Sigmoid colon (tissue), 7 donors: ENCODE data around the gene ZYG11B. TPM values are rescaled to one million over a fixed set of nuclear protein-coding genes. Genes with fewer than 3 reads are reported as not detected.
"Not testable (repeated sequence)": the region's sequence is repeated elsewhere in the genome, so short reads cannot be mapped to it uniquely, and the experiment has no call there.

Experiments
- DNase-seq: peaks from one replicate; pipeline ENCODE4 v3.0.0-alpha.2; 2019
- H3K27ac ChIP-seq, 4 donors: fragments of 200-600 bp; sonication (generic); one replicate each; pipeline ENCODE4 v1.5.1; 2016 to 2019; ENCODE audit warnings: mild to moderate bottlenecking in 1 of 4
- H3K27me3 ChIP-seq, 3 donors: fragments of 200-600 bp; sonication (generic); one replicate each; pipeline ENCODE4 v1.5.1; 2019; ENCODE audit warnings: mild to moderate bottlenecking in 1 of 3
- H3K36me3 ChIP-seq, 4 donors: fragments of 200-600 bp; sonication (generic); one replicate each; pipeline ENCODE4 v1.5.1; 2016 to 2019
- H3K4me1 ChIP-seq, 4 donors: fragments of 200-600 bp; sonication (generic); one replicate each; pipeline ENCODE4 v1.5.1; 2017 to 2019
- H3K4me3 ChIP-seq, 4 donors: fragments of 200-600 bp; sonication (generic); one replicate each; pipeline ENCODE4 v1.5.1; 2017 to 2019; ENCODE audit warnings: mild to moderate bottlenecking in 2 of 4, moderate library complexity in 1 of 4
- H3K9me3 ChIP-seq, 4 donors: fragments of 200-600 bp in 3 of 4; sonication (generic) in 3 of 4; one replicate each; pipeline versions ENCODE4 v1.5.1 to v1.6.1; 2013 to 2019
- EP300 ChIP-seq, 4 donors: sonication (generic); formaldehyde crosslinking; IDR thresholded peaks; one replicate each; pipeline ENCODE4 v1.6.1; 2017; ENCODE audit warnings: antibody characterized with exemption in 4 of 4
- POLR2A ChIP-seq, 2 donors: fragments of 450-650 bp; IDR thresholded peaks; one replicate each; pipeline ENCODE4 v1.6.1; 2016; ENCODE audit warnings: antibody characterized with exemption in 2 of 2, mild to moderate bottlenecking in 2 of 2, moderate library complexity in 2 of 2
- POLR2AphosphoS5 ChIP-seq, 4 donors: sonication (generic); formaldehyde crosslinking; IDR thresholded peaks; one replicate each; pipeline ENCODE4 v1.6.1; 2017; ENCODE audit warnings: antibody characterized with exemption in 4 of 4
- WGBS, 2 donors: extraction: QIAGEN DNeasy Blood & Tissue Kit; methylation state at CpG; one replicate each; pipeline ENCODE4 v1.1.7; 2013; 5-methylcytosine and 5-hydroxymethylcytosine counted together
- intact Hi-C: fragments of 100-400 bp; cut with DNase I; formaldehyde crosslinking; loops from one replicate; pipeline ENCODE4 v1.15.1; 2023
- polyA plus RNA-seq, 3 donors: library from polyadenylated mRNA; stranded (reverse); fragments of 200-250 nt; gene quantifications; one replicate each; pipeline ENCODE4 v1.2.3, GENCODE V29; 2013
- total RNA-seq, 4 donors: library from RNA; depleted of rRNA; stranded (reverse); fragments of >200 nt; gene quantifications; one replicate each; pipeline ENCODE4 v1.1.0, GENCODE V29; 2016
- TF ChIP-seq, protein P1 (sequence below), 4 experiments: fragments of 450-650 bp in 3 of 4; fragments of 200-600 bp in 1 of 4; IDR thresholded peaks; one replicate each; pipeline ENCODE4 v1.5.1; 2016 to 2019; ENCODE audit warnings: antibody characterized with exemption in 4 of 4, mild to moderate bottlenecking in 3 of 4, moderate library complexity in 2 of 4
- donor health status: healthy with polysubstance abuse.
- donor health status: Bipolar disorder and iron deficiency.
- donor health status: healthy.

Gene ZYG11B
- total and polyA plus RNA-seq, 7 donors, result 4.2 to 78.1 (median 55.0) TPM

DNA sequence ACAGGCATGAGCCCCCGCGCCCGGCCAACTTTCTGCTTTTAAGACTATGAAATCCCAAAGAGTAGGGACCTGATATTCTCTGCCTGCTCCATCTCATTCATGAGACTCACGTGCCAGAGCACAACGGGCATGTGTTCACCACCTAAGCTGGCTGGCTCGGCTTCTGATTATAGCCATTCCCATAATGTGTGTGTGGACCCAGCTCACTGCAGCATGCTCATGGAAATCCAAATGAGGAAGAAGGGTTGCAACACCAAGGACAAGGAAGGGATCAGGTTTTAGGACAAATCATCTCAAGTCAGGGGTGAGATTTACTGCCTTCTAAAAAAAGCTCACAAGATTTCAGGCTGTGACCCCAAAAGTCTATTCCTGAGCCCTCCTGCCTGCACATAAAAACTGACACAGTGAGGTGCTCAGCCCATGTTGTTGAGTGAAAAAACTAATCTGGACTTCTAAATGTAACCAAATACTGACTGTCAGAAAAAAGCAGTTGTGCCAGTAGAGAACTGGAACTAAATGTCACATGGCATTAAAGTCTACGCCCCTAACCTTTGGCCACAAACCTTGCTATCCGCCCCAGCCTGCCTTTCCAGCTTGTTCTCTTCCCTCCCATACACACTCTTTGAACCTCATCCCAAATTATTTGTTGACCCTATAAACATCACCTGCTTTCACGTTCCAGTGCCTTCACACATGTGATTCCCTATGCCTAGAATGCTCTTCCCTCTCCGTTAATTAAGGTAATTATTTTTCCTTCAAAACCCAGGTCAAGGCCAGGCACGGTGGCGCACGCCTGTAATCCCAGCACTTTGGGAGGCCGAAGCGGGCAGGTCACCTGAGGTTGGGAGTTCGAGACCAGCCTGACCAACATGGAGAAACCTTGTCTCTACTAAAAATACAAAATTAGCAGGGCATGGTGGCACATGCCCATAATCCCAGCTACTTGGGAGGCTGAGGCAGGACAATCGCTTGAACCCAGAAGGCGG, 19.0 kb upstream of the ZYG11B start:
- Histone ChIP-seq H3K27ac (peak overlapping the region; percentile 1 to 76 (median 72)), H3K27me3 (no peaks in the 10 kb centered on the region), H3K36me3 (no peaks in the 10 kb centered on the region), H3K4me3 (no peak overlapping the region), H3K4me1 (peaks cover 0 to 51% (median 44%) of the 10 kb centered on the region in 4 donors), H3K9me3 (no peaks in the 10 kb centered on the region)
- 77 to 88% methylated on average over 18 of the region's 18 CpGs for WGBS, 2 donors
- TF ChIP-seq POLR2A (IDR thresholded peaks at IDR 0.05) (no peak), POLR2AphosphoS5 (IDR thresholded peaks at IDR 0.05) (no peak), EP300 (IDR thresholded peaks at IDR 0.05) (no peak)
- TF ChIP-seq, protein P1, sequence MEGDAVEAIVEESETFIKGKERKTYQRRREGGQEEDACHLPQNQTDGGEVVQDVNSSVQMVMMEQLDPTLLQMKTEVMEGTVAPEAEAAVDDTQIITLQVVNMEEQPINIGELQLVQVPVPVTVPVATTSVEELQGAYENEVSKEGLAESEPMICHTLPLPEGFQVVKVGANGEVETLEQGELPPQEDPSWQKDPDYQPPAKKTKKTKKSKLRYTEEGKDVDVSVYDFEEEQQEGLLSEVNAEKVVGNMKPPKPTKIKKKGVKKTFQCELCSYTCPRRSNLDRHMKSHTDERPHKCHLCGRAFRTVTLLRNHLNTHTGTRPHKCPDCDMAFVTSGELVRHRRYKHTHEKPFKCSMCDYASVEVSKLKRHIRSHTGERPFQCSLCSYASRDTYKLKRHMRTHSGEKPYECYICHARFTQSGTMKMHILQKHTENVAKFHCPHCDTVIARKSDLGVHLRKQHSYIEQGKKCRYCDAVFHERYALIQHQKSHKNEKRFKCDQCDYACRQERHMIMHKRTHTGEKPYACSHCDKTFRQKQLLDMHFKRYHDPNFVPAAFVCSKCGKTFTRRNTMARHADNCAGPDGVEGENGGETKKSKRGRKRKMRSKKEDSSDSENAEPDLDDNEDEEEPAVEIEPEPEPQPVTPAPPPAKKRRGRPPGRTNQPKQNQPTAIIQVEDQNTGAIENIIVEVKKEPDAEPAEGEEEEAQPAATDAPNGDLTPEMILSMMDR (IDR thresholded peaks at IDR 0.05), result no peak
- intact Hi-C loops, result loop anchor here (10.0 kb wide), 1 partner anchor 488 kb away; the partner anchor contains the start of gene CPT2
- no peak for DNase-seq

DNA sequence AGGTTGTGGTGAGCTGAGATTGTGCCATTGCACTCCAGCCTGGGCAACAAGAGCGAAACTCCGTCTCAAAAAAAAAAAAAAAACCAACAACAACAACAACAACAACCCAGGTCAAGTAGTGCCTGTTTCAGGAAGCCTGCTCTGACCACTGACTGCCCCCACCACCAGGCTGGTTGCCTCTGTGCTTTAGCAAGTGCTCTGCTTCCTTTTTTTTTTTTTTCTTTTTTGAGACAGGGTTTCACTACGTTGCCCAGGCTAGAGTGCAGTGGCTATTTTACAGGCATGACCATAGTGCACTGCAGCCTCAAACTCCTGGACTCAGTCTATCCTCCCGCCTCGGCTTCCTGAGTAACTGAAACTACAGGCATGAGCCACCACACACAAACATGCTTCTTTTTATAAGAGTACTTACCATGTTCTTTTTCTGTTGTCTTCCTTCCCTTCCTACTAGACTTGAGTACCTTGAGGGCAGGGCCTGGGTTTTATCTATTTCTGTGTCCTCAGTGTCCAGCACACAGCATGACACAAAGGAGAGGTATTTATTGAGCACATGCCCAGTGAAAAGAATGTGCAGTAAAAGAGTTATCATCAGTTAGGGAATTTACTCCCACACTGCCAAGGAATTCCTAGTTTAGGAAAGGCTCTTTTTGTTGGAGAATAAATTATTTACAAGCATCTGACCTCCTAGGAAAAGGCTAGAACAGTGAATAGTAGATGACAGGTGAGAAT, 18.2 kb upstream of the ZYG11B start:
- H3K27ac ChIP-seq, result peak overlapping the region; percentile 57 to 76 (median 72)
- 85 to 88% methylated on average over 5 of the region's 5 CpGs for WGBS, 2 donors
- no peaks in the 10 kb centered on the region for H3K9me3 ChIP-seq
- DNase-seq, result no peak
- H3K27me3 ChIP-seq, result no peaks in the 10 kb centered on the region
- H3K4me1 ChIP-seq, result peaks cover 0 to 51% (median 44%) of the 10 kb centered on the region in 4 donors
- H3K4me3 ChIP-seq, result no peak overlapping the region
- TF ChIP-seq POLR2A (IDR thresholded peaks at IDR 0.05), result no peak
- TF ChIP-seq EP300 (IDR thresholded peaks at IDR 0.05), result peak in 1 of 4 donors; percentile 9
- TF ChIP-seq, protein P1 (IDR thresholded peaks at IDR 0.05), result no peak
- peak in 2 of 4 donors; percentile 27 to 59 for TF ChIP-seq POLR2AphosphoS5 (IDR thresholded peaks at IDR 0.05)
- intact Hi-C loops, result loop anchor here (10.0 kb wide), 1 partner anchor 487 kb away; the partner anchor contains the start of gene CPT2
- H3K36me3 ChIP-seq, result no peaks in the 10 kb centered on the region

DNA sequence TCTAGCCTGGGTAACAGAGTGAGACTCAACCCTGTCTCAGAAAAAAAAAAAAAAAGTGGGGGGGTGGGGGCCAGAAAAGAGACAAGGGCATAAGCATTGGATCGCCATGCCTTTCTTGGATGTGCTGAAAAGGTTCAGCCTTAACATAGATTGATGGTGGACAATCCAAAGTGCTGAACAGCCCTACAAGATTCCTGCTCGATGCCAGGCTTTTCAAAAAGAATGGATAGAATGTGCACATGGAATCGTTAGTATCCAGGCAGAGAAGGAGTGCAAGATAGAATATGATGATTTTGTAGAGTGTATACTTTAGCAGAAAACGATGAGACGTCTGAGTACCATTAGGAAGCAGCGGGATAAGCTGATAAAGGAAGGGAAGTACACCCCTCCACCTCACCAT, 17.2 kb upstream of the ZYG11B start:
- peak overlapping the region; percentile 57 to 76 (median 72) for H3K27ac ChIP-seq
- intact Hi-C loops, result loop anchor here (10.0 kb wide), 1 partner anchor 486 kb away; the partner anchor contains the start of gene CPT2
- DNase-seq, result no peak

DNA sequence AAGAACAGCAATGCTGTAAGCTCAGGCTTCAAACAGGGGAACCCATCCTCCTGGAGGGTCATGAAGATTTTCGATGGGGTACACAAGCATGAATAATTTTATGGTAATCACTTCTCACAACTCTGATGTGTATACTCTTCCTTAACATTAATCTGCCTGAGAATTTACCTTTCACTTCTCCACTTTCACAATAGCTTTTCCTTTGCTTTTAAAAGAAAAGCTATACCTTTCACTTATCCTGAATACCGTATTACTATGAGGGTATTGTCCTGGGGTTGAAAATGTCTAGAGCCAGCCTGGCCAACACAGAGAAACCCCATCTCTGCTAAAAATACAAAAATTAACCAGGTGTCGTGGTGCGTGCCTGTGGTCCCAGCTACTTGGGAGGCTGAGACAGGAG, 12.7 kb upstream of the ZYG11B start:
- Histone ChIP-seq H3K27ac (no peak overlapping the region), H3K9me3 (no peaks in the 10 kb centered on the region), H3K4me3 (no peak overlapping the region), H3K27me3 (no peaks in the 10 kb centered on the region), H3K36me3 (no peaks in the 10 kb centered on the region), H3K4me1 (peaks cover 0 to 25% (median 24%) of the 10 kb centered on the region in 4 donors)
- DNase-seq, result no peak
- intact Hi-C loops, result no loop called here
- TF ChIP-seq, protein P1 (IDR thresholded peaks at IDR 0.05), result no peak
- TF ChIP-seq POLR2AphosphoS5 (IDR thresholded peaks at IDR 0.05), result no peak
- TF ChIP-seq POLR2A (IDR thresholded peaks at IDR 0.05), result no peak
- TF ChIP-seq EP300 (IDR thresholded peaks at IDR 0.05), result no peak
- 90 to 93% methylated on average over 4 of the region's 4 CpGs for WGBS, 2 donors

More for the DNA sequence above, 17.2 kb upstream of the ZYG11B start:
- Histone ChIP-seq H3K4me1 (peaks cover 0 to 42% (median 37%) of the 10 kb centered on the region in 4 donors), H3K9me3 (no peaks in the 10 kb centered on the region), H3K4me3 (no peak overlapping the region), H3K36me3 (no peaks in the 10 kb centered on the region), H3K27me3 (no peaks in the 10 kb centered on the region)
- WGBS, 2 donors, result 73 to 83% methylated on average over 6 of the region's 6 CpGs
- TF ChIP-seq POLR2A (IDR thresholded peaks at IDR 0.05), result no peak
- TF ChIP-seq EP300 (IDR thresholded peaks at IDR 0.05), result no peak
- no peak for TF ChIP-seq POLR2AphosphoS5 (IDR thresholded peaks at IDR 0.05)
- TF ChIP-seq, protein P1 (IDR thresholded peaks at IDR 0.05), result no peak

DNA sequence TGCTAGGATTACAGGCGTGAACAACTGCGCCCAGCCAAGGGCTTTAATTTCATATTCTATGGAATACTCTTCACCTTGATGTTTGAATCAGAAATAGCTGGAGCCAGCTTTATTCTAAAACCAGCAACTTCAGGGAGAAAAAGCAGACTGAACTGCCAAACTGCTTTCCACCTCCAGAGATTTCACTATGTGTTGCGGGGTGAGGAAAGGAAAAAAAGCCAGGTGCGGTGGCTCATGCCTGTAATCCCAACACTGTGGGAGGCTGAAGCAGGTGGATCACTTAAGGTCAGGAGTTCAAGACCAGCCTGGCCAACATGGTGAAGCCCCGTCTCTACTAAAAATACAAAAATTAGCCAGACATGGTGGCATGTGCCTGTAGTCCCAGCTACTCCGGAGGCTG, 11.0 kb upstream of the ZYG11B start:
- H3K36me3 ChIP-seq, H3K4me3 ChIP-seq, DNase-seq, intact Hi-C loops, H3K9me3 ChIP-seq, H3K27ac ChIP-seq, H3K27me3 ChIP-seq, H3K4me1 ChIP-seq: not testable (repeated sequence)
- WGBS, 2 donors, result 94 to 96% methylated on average over 6 of the region's 6 CpGs
